Endothelial cell of umbilical vein (primary cell): ENCODE data around the gene MALRD1. TPM values are rescaled to one million over a fixed set of nuclear protein-coding genes. Genes with fewer than 3 reads are reported as not detected.

Source experiments
- BruUV-seq: library from RNA; stranded (reverse); fragments of 400-500 nt; replicated peaks from 2 replicates; lab custom pipeline; 2021; lab: Mats Ljungman, UMichigan
- CTCF ChIA-PET: fragments of 300-600, 350-600 bp; sonication (Branson Sonifier 250); formaldehyde crosslinking; loops from one replicate; lab custom pipeline; 2021; ENCODE audit warnings: antibody characterized with exemption, inconsistent platforms; lab: Charles Lee
- POLR2A ChIA-PET: fragments of 300-600, 350-600 bp; sonication (Branson Sonifier 250); formaldehyde crosslinking; loops from one replicate; lab custom pipeline; 2021; ENCODE audit warnings: antibody characterized with exemption, inconsistent platforms; lab: Charles Lee
- DNase-seq: peaks from one replicate; pipeline ENCODE4 v3.0.0-alpha.2; 2011; ENCODE audit warnings: low read depth, low spot score
- FAIRE-seq: peaks from 2 replicates; lab custom pipeline; 2011; peaks lifted over from hg19 to GRCh38; lab: Jason Lieb, UNC
- H2AFZ ChIP-seq: 2 replicates; pipeline ENCODE4 v1.6.0; 2012; ENCODE audit warnings: low read depth, low read length, control low read depth, inconsistent platforms
- H3K27ac ChIP-seq: 2 replicates; pipeline ENCODE4 v1.5.1; 2011; ENCODE audit warnings: low read depth, mild to moderate bottlenecking, control low read depth, low read length, moderate library complexity; ENCODE audit not compliant: insufficient read depth
- H3K27me3 ChIP-seq, 2 experiments: 2 replicates each; pipeline versions ENCODE4 v1.6.0 to v1.6.1; 2011; ENCODE audit warnings: low read length in 2 of 2, mixed read lengths in 1 of 2; ENCODE audit not compliant: control insufficient read depth in 2 of 2, insufficient read depth in 2 of 2
- H3K36me3 ChIP-seq, 2 experiments: 2 replicates in 1 of 2; 3 replicates in 1 of 2; pipeline ENCODE4 v1.5.1; 2011; ENCODE audit warnings: low read length in 2 of 2, mild to moderate bottlenecking in 1 of 2, moderate library complexity in 1 of 2; ENCODE audit not compliant: control insufficient read depth in 2 of 2, insufficient read depth in 2 of 2; ENCODE audit errors: extremely low read depth in 1 of 2
- H3K4me1 ChIP-seq: 3 replicates; pipeline ENCODE4 v1.5.1; 2011; ENCODE audit warnings: mild to moderate bottlenecking, low read length; ENCODE audit not compliant: control insufficient read depth, insufficient read depth; ENCODE audit errors: extremely low read depth
- H3K4me2 ChIP-seq: 2 replicates; pipeline ENCODE4 v1.6.1; 2011; ENCODE audit warnings: low read length, control low read depth, mixed read lengths; ENCODE audit not compliant: insufficient read depth
- H3K4me3 ChIP-seq, 3 experiments: fragments of 200-600 bp in 1 of 3; sonication (generic), shearing (Covaris generic) in 1 of 3; replicated peaks in 1 of 3; 2 replicates each; pipeline ENCODE4 v1.5.1; 2011 to 2016; ENCODE audit warnings: control low read depth in 3 of 3, low read length in 3 of 3, mild to moderate bottlenecking in 2 of 3, inconsistent platforms in 1 of 3, low read depth in 1 of 3, moderate library complexity in 1 of 3; ENCODE audit not compliant: insufficient read depth in 1 of 3
- H3K79me2 ChIP-seq: 2 replicates; pipeline ENCODE4 v1.6.0; 2012; ENCODE audit warnings: low read length, inconsistent platforms; ENCODE audit not compliant: control insufficient read depth, insufficient read depth
- H3K9ac ChIP-seq: replicated peaks from 2 replicates; pipeline ENCODE3; 2011; ENCODE audit warnings: low read length, control low read depth; ENCODE audit not compliant: insufficient read depth; ENCODE audit errors: extremely low read depth
- H3K9me1 ChIP-seq: replicated peaks from 3 replicates; pipeline ENCODE4 v1.6.0; 2011; ENCODE audit warnings: mild to moderate bottlenecking, low read length; ENCODE audit not compliant: control insufficient read depth, insufficient read depth; ENCODE audit errors: extremely low read depth
- H3K9me3 ChIP-seq: replicated peaks from 2 replicates; pipeline ENCODE4 v1.5.1; 2012; ENCODE audit warnings: low read length, inconsistent platforms; ENCODE audit not compliant: control insufficient read depth, insufficient read depth
- H4K20me1 ChIP-seq: replicated peaks from 2 replicates; pipeline ENCODE3; 2011; ENCODE audit warnings: mild to moderate bottlenecking, low read length; ENCODE audit not compliant: control insufficient read depth, insufficient read depth; ENCODE audit errors: extremely low read depth
- EZH2 ChIP-seq: IDR thresholded peaks from 2 replicates; pipeline ENCODE4 v1.6.1; 2012; ENCODE audit warnings: borderline replicate concordance, low read depth, mild to moderate bottlenecking, moderate library complexity, low read length, inconsistent platforms; ENCODE audit not compliant: severe bottlenecking
- FOS ChIP-seq: IDR thresholded peaks from 2 replicates; pipeline ENCODE4 v1.6.1; 2011; ENCODE audit warnings: mild to moderate bottlenecking, low read length, moderate library complexity, borderline replicate concordance; ENCODE audit not compliant: insufficient read depth
- GATA2 ChIP-seq: IDR thresholded peaks from 2 replicates; pipeline ENCODE4 v1.7.0; 2011; ENCODE audit warnings: low read depth, mild to moderate bottlenecking, moderate library complexity, mixed read lengths, low read length; ENCODE audit not compliant: insufficient read length, insufficient read depth
- JUN ChIP-seq: IDR thresholded peaks from 2 replicates; pipeline ENCODE4 v1.6.1; 2011; ENCODE audit warnings: borderline replicate concordance, low read depth; ENCODE audit not compliant: insufficient read length, insufficient read depth
- MYC ChIP-seq: IDR thresholded peaks from one replicate; pipeline ENCODE4 v1.6.1; 2011; ENCODE audit warnings: mild to moderate bottlenecking, low read depth, low read length
- POLR2A ChIP-seq: IDR thresholded peaks from 2 replicates; pipeline ENCODE4 v1.6.1; 2012; ENCODE audit warnings: low read depth, mild to moderate bottlenecking, control low read depth, low read length
- POLR2AphosphoS5 ChIP-seq: IDR thresholded peaks from 2 replicates; pipeline ENCODE4 v1.6.1; 2012; ENCODE audit warnings: low read depth, mild to moderate bottlenecking, control low read depth, low read length, moderate library complexity; ENCODE audit not compliant: insufficient read depth
- dilution Hi-C: fragments of 300-500 bp; cut with MboI; formaldehyde crosslinking; loops from one replicate; pipeline ENCODE4 v1.15.0; 2019; ENCODE audit warnings: low sequenced_read_pairs; ENCODE audit not compliant: extremely low pct_ligation_motif_present
- intact Hi-C: fragments of 100-400 bp; cut with micrococcal nuclease; formaldehyde crosslinking; loops from one replicate; pipeline ENCODE4 v1.10.0; 2022
- polyA plus RNA-seq, 4 experiments: library from polyadenylated mRNA; depleted of rRNA in 3 of 4; stranded (reverse) in 3 of 4; unstranded in 1 of 4; fragments of >200 nt; gene quantifications; 2 replicates each; pipeline versions ENCODE4 v1.2.1 to v1.2.3, GENCODE V29; 2011 to 2012; ENCODE audit warnings: missing spikeins in 1 of 4
- total RNA-seq: library from RNA; stranded (reverse); gene quantifications from 2 replicates; pipeline ENCODE4 v1.2.3, GENCODE V29; 2021
- TF ChIP-seq, protein P1 (sequence below), 2 donors: IDR thresholded peaks; 1 replicate in 1 of 2; 2 replicates in 1 of 2; pipeline ENCODE4 v1.5.1; 2011; ENCODE audit warnings: low read length in 2 of 2, mild to moderate bottlenecking in 2 of 2, moderate library complexity in 2 of 2, control low read depth in 1 of 2, inconsistent platforms in 1 of 2, low read depth in 1 of 2; ENCODE audit not compliant: insufficient read depth in 1 of 2; ENCODE audit errors: extremely low read depth in 1 of 2
- TF ChIP-seq, protein P2 (sequence below): IDR thresholded peaks from 2 replicates; pipeline ENCODE4 v1.6.1; 2011; ENCODE audit not compliant: insufficient read depth, insufficient read length

MALRD1 gene
- total and polyA plus RNA-seq, 2 donors (not counting 3 experiments of a cell fraction or from before 2014, with no cell fraction given): not detected

DNA sequence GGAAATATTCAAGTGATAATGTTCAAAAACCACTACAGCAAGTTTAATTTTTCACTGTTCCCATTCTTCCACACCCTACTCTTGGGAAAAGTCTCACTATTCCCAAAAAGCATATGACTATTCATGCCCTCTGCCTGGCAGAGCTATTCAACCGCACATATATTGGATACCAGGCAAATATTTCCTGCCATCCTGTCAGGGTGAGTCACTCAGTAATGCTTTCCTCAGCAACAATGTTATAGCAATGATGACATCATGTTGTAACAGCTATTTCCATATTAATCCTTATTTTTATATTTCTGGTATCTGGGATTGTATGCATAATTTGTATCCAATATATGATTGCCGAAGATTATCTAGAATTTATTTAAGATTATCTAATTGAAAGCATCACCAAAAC, 653.6 kb downstream of the MALRD1 start:
- Histone ChIP-seq H3K9me3 (peaks cover 2% of the 10 kb centered on the region), H3K4me1 (no peaks in the 10 kb centered on the region), H3K4me3 (no peak overlapping the region), H3K79me2 (no peaks in the 10 kb centered on the region), H3K27ac (no peak overlapping the region), H3K27me3 (no peaks in the 10 kb centered on the region), H3K4me2 (no peak overlapping the region), H3K36me3 (no peaks in the 10 kb centered on the region), H3K9ac (no peak overlapping the region), H4K20me1 (no peaks in the 10 kb centered on the region), H3K9me1 (no peaks in the 10 kb centered on the region), H2AFZ (no peak overlapping the region)
- dilution Hi-C loops (no loop called here), intact Hi-C loops (no loop called here)
- TF ChIP-seq, protein P1, sequence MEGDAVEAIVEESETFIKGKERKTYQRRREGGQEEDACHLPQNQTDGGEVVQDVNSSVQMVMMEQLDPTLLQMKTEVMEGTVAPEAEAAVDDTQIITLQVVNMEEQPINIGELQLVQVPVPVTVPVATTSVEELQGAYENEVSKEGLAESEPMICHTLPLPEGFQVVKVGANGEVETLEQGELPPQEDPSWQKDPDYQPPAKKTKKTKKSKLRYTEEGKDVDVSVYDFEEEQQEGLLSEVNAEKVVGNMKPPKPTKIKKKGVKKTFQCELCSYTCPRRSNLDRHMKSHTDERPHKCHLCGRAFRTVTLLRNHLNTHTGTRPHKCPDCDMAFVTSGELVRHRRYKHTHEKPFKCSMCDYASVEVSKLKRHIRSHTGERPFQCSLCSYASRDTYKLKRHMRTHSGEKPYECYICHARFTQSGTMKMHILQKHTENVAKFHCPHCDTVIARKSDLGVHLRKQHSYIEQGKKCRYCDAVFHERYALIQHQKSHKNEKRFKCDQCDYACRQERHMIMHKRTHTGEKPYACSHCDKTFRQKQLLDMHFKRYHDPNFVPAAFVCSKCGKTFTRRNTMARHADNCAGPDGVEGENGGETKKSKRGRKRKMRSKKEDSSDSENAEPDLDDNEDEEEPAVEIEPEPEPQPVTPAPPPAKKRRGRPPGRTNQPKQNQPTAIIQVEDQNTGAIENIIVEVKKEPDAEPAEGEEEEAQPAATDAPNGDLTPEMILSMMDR (IDR thresholded peaks at IDR 0.05; ENCODE audit: extremely low read depth in 1 of 2, insufficient read depth in 1 of 2, low read depth in 1 of 2, low read length in 2 of 2): no peak
- TF ChIP-seq, protein P2, sequence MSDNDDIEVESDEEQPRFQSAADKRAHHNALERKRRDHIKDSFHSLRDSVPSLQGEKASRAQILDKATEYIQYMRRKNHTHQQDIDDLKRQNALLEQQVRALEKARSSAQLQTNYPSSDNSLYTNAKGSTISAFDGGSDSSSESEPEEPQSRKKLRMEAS: no peak
- TF ChIP-seq FOS: no peak
- TF ChIP-seq MYC: no peak
- peak; percentile 33 for TF ChIP-seq JUN
- CTCF ChIA-PET: no interaction called here
- FAIRE-seq: no peak
- DNase-seq: no peak
- BruUV-seq: no TSS peak
- POLR2A ChIA-PET: no interaction called here

DNA sequence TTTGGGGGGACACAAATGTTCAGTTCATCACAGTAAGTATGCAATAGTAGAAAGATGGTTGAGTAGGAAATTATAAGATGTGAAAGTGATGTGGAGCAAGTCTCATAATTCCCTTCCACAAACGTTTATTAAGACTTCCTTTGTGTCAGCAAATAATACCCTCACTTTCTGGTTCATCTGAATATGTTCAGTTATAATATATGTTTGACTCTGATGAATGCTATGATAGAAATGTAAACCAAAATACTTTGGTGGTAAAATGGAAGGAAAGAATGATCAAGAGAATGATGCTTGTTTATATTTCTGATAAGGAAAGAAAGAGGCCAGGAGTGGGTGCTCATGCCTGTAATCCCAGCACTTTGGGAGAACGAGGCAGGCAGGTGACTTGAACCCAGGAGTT, 655.9 kb downstream of the MALRD1 start:
- ChIA-PET CTCF (no interaction called here), POLR2A (no interaction called here)
- Histone ChIP-seq H3K9ac (no peak overlapping the region), H2AFZ (no peak overlapping the region), H3K9me1 (no peaks in the 10 kb centered on the region), H3K9me3 (peaks cover 2% of the 10 kb centered on the region), H3K4me2 (no peak overlapping the region), H3K27me3 (no peaks in the 10 kb centered on the region), H4K20me1 (no peaks in the 10 kb centered on the region), H3K4me3 (no peak overlapping the region), H3K27ac (no peak overlapping the region), H3K36me3 (no peaks in the 10 kb centered on the region), H3K4me1 (no peaks in the 10 kb centered on the region), H3K79me2 (no peaks in the 10 kb centered on the region)
- no peak for FAIRE-seq
- intact Hi-C loops: no loop called here
- dilution Hi-C loops: no loop called here
- no peak for DNase-seq
- no TSS peak for BruUV-seq
- TF ChIP-seq GATA2 (no peak), POLR2AphosphoS5 (no peak), JUN (no peak), EZH2 (no peak), MYC (no peak), POLR2A (no peak), FOS (no peak)
- TF ChIP-seq, protein P1 (IDR thresholded peaks at IDR 0.05; ENCODE audit: extremely low read depth in 1 of 2, insufficient read depth in 1 of 2, low read depth in 1 of 2, low read length in 2 of 2): no peak
- TF ChIP-seq, protein P2: no peak
